CD8-positive, alpha-beta memory T cell (primary cell): Measurements from ENCODE around the gene KCNMA1. TPM values are rescaled to one million over a fixed set of nuclear protein-coding genes. Genes with fewer than 3 reads are reported as not detected.

Experiments used
- CTCF ChIA-PET: fragments of 350-600 bp; sonication (Branson Sonifier 250); formaldehyde crosslinking; loops from one replicate; lab custom pipeline; 2021; ENCODE audit warnings: antibody characterized with exemption; lab: Charles Lee
- POLR2A ChIA-PET: fragments of 350-600 bp; sonication (Branson Sonifier 250); formaldehyde crosslinking; loops from one replicate; lab custom pipeline; 2021; ENCODE audit warnings: antibody characterized with exemption; lab: Charles Lee
- DNase-seq, 5 donors: peaks; one replicate each; pipeline versions ENCODE4 v3.0.0 to v3.0.0-alpha.2; 2020 to 2022; ENCODE audit warnings: mixed read lengths in 1 of 5
- H3K27ac ChIP-seq: one replicate; pipeline ENCODE4 v1.7.0; 2013; ENCODE audit warnings: low read depth, mild to moderate bottlenecking, low read length, moderate library complexity
- H3K27me3 ChIP-seq: 2 replicates; pipeline ENCODE4 v1.7.0; 2013; ENCODE audit warnings: low read length, mild to moderate bottlenecking; ENCODE audit not compliant: insufficient read depth, poor library complexity, severe bottlenecking
- H3K36me3 ChIP-seq: 2 replicates; pipeline ENCODE4 v1.7.0; 2013; ENCODE audit warnings: mild to moderate bottlenecking, low read length, moderate library complexity; ENCODE audit not compliant: insufficient read depth
- H3K4me1 ChIP-seq: 2 replicates; pipeline ENCODE4 v1.7.0; 2013; ENCODE audit warnings: mild to moderate bottlenecking, low read length, moderate library complexity; ENCODE audit not compliant: insufficient read depth
- H3K4me3 ChIP-seq: 2 replicates; pipeline ENCODE4 v1.7.0; 2013; ENCODE audit warnings: mild to moderate bottlenecking, low read length
- H3K9me3 ChIP-seq: 2 replicates; pipeline ENCODE4 v1.7.0; 2013; ENCODE audit warnings: mild to moderate bottlenecking, low read length
- H3K27ac Mint-ChIP-seq, 8 donors: one replicate each; pipeline ENCODE4 v1.8.0; 2020 to 2021; ENCODE audit warnings: mixed read lengths in 8 of 8, mild to moderate bottlenecking in 6 of 8, inconsistent platforms in 3 of 8, moderate library complexity in 3 of 8
- H3K27me3 Mint-ChIP-seq, 2 donors: one replicate each; pipeline ENCODE4 v1.8.0; 2020 to 2021; ENCODE audit warnings: mixed read lengths in 2 of 2, mild to moderate bottlenecking in 1 of 2, moderate library complexity in 1 of 2
- H3K36me3 Mint-ChIP-seq, 3 donors: one replicate each; pipeline ENCODE4 v1.8.0; 2020 to 2021; ENCODE audit warnings: mixed read lengths in 3 of 3, inconsistent platforms in 1 of 3, mild to moderate bottlenecking in 1 of 3
- H3K4me1 Mint-ChIP-seq, 3 donors: one replicate each; pipeline ENCODE4 v1.8.0; 2020 to 2021; ENCODE audit warnings: mixed read lengths in 3 of 3, inconsistent platforms in 1 of 3, mild to moderate bottlenecking in 1 of 3
- H3K4me3 Mint-ChIP-seq, 7 donors: one replicate each; pipeline ENCODE4 v1.8.0; 2020 to 2021; ENCODE audit warnings: mixed read lengths in 7 of 7, mild to moderate bottlenecking in 6 of 7, moderate library complexity in 4 of 7, inconsistent platforms in 2 of 7
- H3K9me3 Mint-ChIP-seq, 5 donors: one replicate each; pipeline ENCODE4 v1.8.0; 2020 to 2022; ENCODE audit warnings: mixed read lengths in 5 of 5, mild to moderate bottlenecking in 3 of 5, moderate library complexity in 2 of 5, inconsistent platforms in 1 of 5
- polyA plus RNA-seq: library from polyadenylated mRNA; unstranded; fragments of 300-500 nt; fragmentation: Illumina TruSeq; gene quantifications from one replicate; pipeline ENCODE4 v1.2.3, GENCODE V29; 2021
- total RNA-seq, 2 experiments: library from RNA; stranded (reverse); gene quantifications; one replicate each; pipeline ENCODE4 v1.2.3, GENCODE V29; 2021

Gene KCNMA1
- total and polyA plus RNA-seq, 3 experiments from 2014 or later: 0.20 to 0.31 TPM; not detected in 1

DNA sequence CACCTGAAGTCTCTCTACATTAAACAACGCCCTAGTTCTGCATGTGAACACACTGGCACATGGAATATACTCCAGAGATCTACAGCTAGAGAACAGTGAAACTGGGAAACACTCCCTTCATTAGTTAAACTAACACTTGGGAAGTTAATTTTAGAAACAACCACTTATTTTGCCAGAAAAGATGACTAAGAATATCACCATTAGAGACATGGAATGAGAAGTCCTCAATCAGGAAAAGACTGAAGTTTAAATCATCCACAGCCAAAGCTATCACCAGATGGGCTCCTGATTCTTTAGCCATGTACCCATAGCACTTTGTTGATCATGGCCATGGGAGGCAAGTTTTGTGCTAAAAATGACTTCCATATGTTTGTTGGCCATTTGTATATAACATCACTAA is 719.5 kb downstream of the KCNMA1 start:
- H3K4me1 Mint-ChIP-seq: no peaks in the 10 kb centered on the region
- H3K9me3 ChIP-seq: no peaks in the 10 kb centered on the region
- no peaks in the 10 kb centered on the region for H3K4me1 ChIP-seq
- H3K9me3 Mint-ChIP-seq: peaks cover 0 to 3% (median 2%) of the 10 kb centered on the region in 5 donors
- no peak overlapping the region for H3K4me3 Mint-ChIP-seq
- DNase-seq: no peak
- no peaks in the 10 kb centered on the region for H3K36me3 ChIP-seq
- no peaks in the 10 kb centered on the region for H3K27me3 ChIP-seq
- no peaks in the 10 kb centered on the region for H3K36me3 Mint-ChIP-seq
- ChIA-PET CTCF (no interaction called here), POLR2A (no interaction called here)
- H3K4me3 ChIP-seq: no peak overlapping the region
- H3K27me3 Mint-ChIP-seq: no peaks in the 10 kb centered on the region
- H3K27ac Mint-ChIP-seq: no peak overlapping the region
- no peak overlapping the region for H3K27ac ChIP-seq

DNA sequence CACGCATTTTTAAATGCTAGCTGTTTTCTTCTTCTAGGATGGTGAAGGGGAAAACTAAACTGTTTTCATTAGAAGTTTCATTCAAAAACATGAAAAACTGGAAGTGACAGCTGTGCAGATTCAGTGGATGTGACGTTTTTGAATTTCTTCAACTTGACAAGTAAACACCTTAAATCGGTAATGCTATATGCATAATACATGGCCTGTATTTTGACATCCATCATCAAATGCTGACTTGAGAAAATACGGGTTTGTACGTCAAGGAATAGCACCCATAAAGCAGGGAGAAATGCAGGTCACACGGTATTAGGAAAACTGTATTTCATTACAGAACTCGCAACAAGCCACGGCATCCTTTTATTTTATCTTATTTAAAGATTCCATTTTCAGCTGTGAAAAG is 720.5 kb downstream of the KCNMA1 start:
- no peaks in the 10 kb centered on the region for H3K4me1 ChIP-seq
- Mint-ChIP-seq H3K27ac (no peak overlapping the region), H3K36me3 (no peaks in the 10 kb centered on the region), H3K4me1 (no peaks in the 10 kb centered on the region), H3K9me3 (peaks cover 0 to 3% (median 2%) of the 10 kb centered on the region in 5 donors), H3K4me3 (no peak overlapping the region), H3K27me3 (no peaks in the 10 kb centered on the region)
- H3K9me3 ChIP-seq: no peaks in the 10 kb centered on the region
- no peak for DNase-seq
- no peak overlapping the region for H3K27ac ChIP-seq
- no peak overlapping the region for H3K4me3 ChIP-seq
- ChIA-PET POLR2A (no interaction called here), CTCF (no interaction called here)
- no peaks in the 10 kb centered on the region for H3K27me3 ChIP-seq
- H3K36me3 ChIP-seq: no peaks in the 10 kb centered on the region

DNA sequence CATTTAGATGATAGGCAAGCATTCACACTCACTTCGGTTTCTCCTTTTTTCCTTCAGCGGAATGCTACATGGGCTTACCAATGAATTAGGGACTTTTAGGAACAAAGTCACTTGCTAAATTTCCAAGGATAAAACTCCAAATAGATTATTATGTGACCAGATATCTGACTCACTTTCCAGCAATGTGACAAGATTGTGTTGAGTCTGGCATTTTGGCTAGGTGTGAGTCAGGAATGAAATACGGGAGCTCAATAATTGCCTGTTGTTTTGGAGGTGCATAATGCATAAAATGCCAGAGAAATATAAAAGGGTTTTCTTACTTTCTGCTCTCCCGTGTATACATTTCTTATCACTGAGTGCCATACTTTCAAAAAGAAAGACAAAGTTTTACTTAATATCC is 721.1 kb downstream of the KCNMA1 start:
- POLR2A ChIA-PET: no interaction called here
- no peak overlapping the region for H3K4me3 Mint-ChIP-seq
- CTCF ChIA-PET: no interaction called here

DNA sequence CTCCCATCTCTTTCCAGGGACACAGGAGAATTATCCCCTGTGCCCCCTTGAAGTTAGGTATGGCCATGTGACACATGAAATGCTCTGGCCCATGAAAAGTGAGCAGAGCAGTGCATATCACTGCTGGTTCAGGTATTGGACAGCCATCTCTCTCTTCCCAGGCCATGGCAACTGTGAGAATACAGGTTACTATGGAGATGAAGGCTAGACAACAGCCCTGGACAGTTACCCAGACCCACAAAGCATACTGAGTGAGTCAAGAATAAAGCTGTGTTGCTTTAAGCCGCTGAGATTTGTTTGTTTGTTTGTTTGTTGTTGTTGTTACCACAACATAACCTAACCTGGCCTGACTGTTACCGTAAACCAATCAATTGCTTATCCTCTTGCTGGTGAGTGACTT is 722.3 kb downstream of the KCNMA1 start:
- no peaks in the 10 kb centered on the region for H3K4me1 Mint-ChIP-seq

More for the DNA sequence above, 721.1 kb downstream of the KCNMA1 start:
- Histone ChIP-seq H3K4me3 (no peak overlapping the region), H3K9me3 (no peaks in the 10 kb centered on the region), H3K27me3 (no peaks in the 10 kb centered on the region), H3K27ac (no peak overlapping the region), H3K4me1 (no peaks in the 10 kb centered on the region), H3K36me3 (no peaks in the 10 kb centered on the region)
- Mint-ChIP-seq H3K27me3 (no peaks in the 10 kb centered on the region), H3K9me3 (peaks cover 0 to 3% (median 2%) of the 10 kb centered on the region in 5 donors), H3K4me1 (no peaks in the 10 kb centered on the region), H3K36me3 (no peaks in the 10 kb centered on the region), H3K27ac (no peak overlapping the region)
- DNase-seq: no peak

DNA sequence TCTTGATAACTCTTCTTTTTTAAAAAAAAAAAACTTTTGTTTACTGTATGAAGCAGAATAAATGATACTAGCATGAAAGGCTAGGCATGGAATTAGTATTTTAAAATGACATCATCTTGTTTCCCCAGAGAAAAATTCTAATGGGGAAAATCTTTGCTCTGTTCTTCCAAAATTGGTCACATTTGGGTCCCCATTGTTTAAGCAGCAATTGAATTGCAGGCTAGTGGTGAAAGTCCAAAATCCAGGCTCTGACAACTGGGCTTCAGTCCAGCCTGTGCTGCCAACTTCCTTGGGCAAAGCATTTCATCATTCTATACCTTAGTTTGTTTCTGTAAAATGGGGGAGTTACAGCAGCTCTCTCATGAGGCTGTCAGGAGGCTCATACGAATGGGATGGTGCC is 726.4 kb downstream of the KCNMA1 start:
- Mint-ChIP-seq H3K27me3 (peaks cover 0 to 1% of the 10 kb centered on the region in 2 donors), H3K4me1 (no peaks in the 10 kb centered on the region), H3K36me3 (no peaks in the 10 kb centered on the region), H3K9me3 (peaks cover 0 to 12% (median 2%) of the 10 kb centered on the region in 5 donors), H3K27ac (no peak overlapping the region), H3K4me3 (no peak overlapping the region)
- Histone ChIP-seq H3K9me3 (no peaks in the 10 kb centered on the region), H3K36me3 (no peaks in the 10 kb centered on the region), H3K27ac (no peak overlapping the region), H3K27me3 (no peaks in the 10 kb centered on the region), H3K4me1 (no peaks in the 10 kb centered on the region), H3K4me3 (no peak overlapping the region)
- DNase-seq: no peak
- ChIA-PET CTCF (no interaction called here), POLR2A (no interaction called here)

More for the DNA sequence above, 722.3 kb downstream of the KCNMA1 start:
- ChIA-PET CTCF (no interaction called here), POLR2A (no interaction called here)
- H3K9me3 Mint-ChIP-seq: peaks cover 0 to 4% (median 2%) of the 10 kb centered on the region in 5 donors
- H3K4me3 Mint-ChIP-seq: no peak overlapping the region
- no peaks in the 10 kb centered on the region for H3K36me3 ChIP-seq
- no peaks in the 10 kb centered on the region for H3K4me1 ChIP-seq
- DNase-seq: no peak
- H3K27me3 Mint-ChIP-seq: no peaks in the 10 kb centered on the region
- no peak overlapping the region for H3K4me3 ChIP-seq
- no peaks in the 10 kb centered on the region for H3K27me3 ChIP-seq
- H3K9me3 ChIP-seq: no peaks in the 10 kb centered on the region
- H3K27ac Mint-ChIP-seq: no peak overlapping the region
- H3K27ac ChIP-seq: no peak overlapping the region
- H3K36me3 Mint-ChIP-seq: no peaks in the 10 kb centered on the region

DNA sequence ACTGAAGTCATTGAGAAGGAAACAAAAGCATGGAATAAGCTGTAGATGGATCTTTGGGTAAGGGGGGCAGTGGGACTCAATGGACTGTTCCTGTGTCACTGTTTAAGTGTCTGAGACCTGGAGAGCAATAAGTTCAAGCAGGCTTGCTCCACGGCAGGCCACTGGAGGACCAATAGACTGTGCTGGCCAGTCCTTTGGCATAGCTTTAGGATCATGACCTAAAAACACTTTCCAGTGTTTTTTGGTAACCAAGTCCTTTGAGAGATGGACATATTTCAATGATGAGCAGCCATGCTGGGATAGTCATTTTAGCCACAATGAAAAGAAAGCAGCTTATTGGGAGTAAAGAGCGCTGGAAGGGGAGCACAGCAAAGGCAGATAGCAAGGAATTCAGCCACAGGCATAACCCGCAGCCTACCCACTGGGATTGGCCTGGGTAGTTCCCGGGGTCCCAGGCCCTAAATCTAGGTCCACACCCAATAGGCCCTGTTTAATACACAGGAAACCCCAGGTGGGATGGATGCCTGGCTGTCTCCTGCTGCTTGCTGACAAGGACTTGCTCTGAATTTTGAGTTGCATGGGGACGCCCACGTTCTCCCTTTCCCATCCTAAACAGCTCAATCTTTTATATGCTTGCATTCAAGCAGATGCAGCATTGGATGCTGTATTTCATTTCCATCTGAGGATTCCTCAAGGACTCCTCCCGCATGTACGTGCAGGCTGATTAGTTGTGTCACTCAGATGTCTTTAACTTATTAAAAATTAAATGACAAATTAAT is 727.2 kb downstream of the KCNMA1 start:
- CTCF ChIA-PET: no interaction called here

DNA sequence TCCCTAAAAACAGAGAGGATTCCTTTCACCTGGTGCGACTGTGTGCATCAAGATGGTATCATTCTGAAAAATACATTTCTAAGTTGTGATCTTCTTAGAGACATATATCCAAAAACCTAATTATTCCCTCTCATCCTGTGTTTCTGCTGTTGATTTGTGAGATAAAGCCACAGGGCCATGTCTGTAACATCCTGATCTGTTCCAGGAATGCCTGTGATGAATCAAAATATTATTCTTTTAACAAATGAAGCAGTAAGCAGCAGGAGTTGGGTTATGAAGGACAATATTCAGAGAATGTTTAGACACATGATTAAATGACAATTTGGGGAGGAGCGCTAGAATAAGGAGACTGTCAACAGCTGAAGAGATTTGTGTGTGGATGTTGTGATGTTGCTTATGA is 731.4 kb downstream of the KCNMA1 start:
- POLR2A ChIA-PET: no interaction called here
- Mint-ChIP-seq H3K4me1 (no peaks in the 10 kb centered on the region), H3K27me3 (peaks cover 0 to 1% of the 10 kb centered on the region in 2 donors), H3K9me3 (peaks cover 0 to 9% (median 2%) of the 10 kb centered on the region in 5 donors), H3K36me3 (no peaks in the 10 kb centered on the region), H3K4me3 (no peak overlapping the region), H3K27ac (no peak overlapping the region)
- H3K27ac ChIP-seq: no peak overlapping the region
- H3K4me1 ChIP-seq: no peaks in the 10 kb centered on the region
- H3K9me3 ChIP-seq: no peaks in the 10 kb centered on the region
- H3K4me3 ChIP-seq: no peak overlapping the region
- CTCF ChIA-PET: no interaction called here
- no peaks in the 10 kb centered on the region for H3K36me3 ChIP-seq
- H3K27me3 ChIP-seq: no peaks in the 10 kb centered on the region
- DNase-seq: no peak

More for the DNA sequence above, 727.2 kb downstream of the KCNMA1 start:
- Histone ChIP-seq H3K27me3 (no peaks in the 10 kb centered on the region), H3K27ac (no peak overlapping the region), H3K36me3 (no peaks in the 10 kb centered on the region), H3K4me3 (no peak overlapping the region), H3K9me3 (no peaks in the 10 kb centered on the region), H3K4me1 (no peaks in the 10 kb centered on the region)
- Mint-ChIP-seq H3K27ac (no peak overlapping the region), H3K36me3 (no peaks in the 10 kb centered on the region), H3K4me3 (no peak overlapping the region), H3K27me3 (peaks cover 0 to 1% of the 10 kb centered on the region in 2 donors), H3K4me1 (no peaks in the 10 kb centered on the region), H3K9me3 (peaks cover 0 to 12% (median 2%) of the 10 kb centered on the region in 5 donors)
- DNase-seq: no peak
- POLR2A ChIA-PET: no interaction called here

DNA sequence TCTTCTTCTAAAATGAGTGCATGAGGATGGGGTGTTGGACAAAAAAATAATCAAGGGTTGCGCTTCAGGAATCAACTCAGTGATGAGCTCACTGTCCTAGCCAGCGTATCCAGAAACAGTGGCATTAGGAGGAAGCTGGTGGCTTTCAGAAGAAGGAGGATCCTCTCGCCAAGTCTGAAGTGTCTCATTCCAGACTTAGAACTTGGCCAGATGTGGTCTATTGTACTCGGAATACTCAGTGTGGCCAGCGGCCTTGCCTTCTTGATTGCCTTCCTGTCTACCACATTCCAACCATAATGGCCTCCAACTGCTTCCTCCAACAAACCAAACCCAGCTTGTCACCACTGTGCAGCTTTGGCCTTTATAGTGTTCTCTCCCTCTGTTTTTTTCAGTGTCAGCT is 732.4 kb downstream of the KCNMA1 start:
- peaks cover 0 to 7% (median 2%) of the 10 kb centered on the region in 5 donors for H3K9me3 Mint-ChIP-seq
- no peak for DNase-seq
- ChIA-PET CTCF (no interaction called here), POLR2A (no interaction called here)
- Histone ChIP-seq H3K9me3 (no peaks in the 10 kb centered on the region), H3K27ac (no peak overlapping the region), H3K27me3 (no peaks in the 10 kb centered on the region), H3K4me1 (no peaks in the 10 kb centered on the region), H3K36me3 (no peaks in the 10 kb centered on the region), H3K4me3 (no peak overlapping the region)
- H3K36me3 Mint-ChIP-seq: no peaks in the 10 kb centered on the region
- H3K4me1 Mint-ChIP-seq: no peaks in the 10 kb centered on the region
- H3K27ac Mint-ChIP-seq: no peak overlapping the region
- H3K4me3 Mint-ChIP-seq: no peak overlapping the region
- H3K27me3 Mint-ChIP-seq: peaks cover 0 to 1% of the 10 kb centered on the region in 2 donors
